ENCODE measurements around the gene OTULINL.

OTULINL gene

DNA sequence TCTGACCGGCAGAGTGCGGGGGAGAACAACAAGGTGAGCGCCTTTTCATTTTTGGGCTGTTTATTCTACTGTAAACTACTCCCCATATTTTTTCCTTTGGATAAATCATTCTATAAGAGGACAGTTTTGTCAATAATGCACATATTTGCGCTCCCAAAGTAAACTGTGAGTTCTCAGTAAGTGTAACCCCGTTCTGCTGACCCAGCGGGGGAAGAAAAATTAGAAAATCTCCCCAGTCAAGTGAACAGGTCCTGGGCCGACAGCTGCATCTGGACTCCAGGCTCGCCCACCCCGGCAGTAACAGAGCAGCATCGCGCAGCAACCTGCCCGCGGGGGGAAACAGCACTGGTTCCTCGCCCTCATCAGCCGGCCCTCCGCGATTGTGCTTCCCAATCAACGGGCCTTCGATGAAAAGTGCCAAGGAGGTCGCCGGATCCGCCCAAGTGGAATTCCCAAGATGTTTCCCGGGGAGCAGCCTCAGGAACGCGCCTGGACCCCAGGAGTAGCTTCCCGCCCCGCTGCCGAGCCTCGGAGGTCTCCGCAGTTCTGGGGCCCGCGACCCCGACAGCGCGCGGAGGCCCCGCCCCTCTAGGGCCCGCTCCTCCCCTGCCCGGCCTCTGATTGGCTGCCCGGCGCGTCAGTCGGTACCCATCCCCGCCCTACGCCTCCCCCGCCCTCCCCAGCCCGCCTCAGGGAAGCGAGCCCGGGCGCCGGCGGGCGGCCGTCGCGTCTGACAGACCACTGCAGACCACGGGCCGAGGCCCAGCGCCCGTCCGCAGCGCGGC, at the start of gene OTULINL:
Gene OTULINL (plus strand): TSS at position 687 of the 785 bp plus-strand sequence. CDS start 103 bp downstream, outside the sequence.
- no peak for DNase-seq (ENCODE audit: low read depth, low spot score)
- CTCF ChIA-PET = interaction anchor here (1.6 kb wide), 1 partner anchor 67 kb away, joined by 3 read pairs; no protein-coding TSS in a partner anchor
- POLR2A ChIA-PET = no interaction called here
- TF ChIP-seq, protein P1, sequence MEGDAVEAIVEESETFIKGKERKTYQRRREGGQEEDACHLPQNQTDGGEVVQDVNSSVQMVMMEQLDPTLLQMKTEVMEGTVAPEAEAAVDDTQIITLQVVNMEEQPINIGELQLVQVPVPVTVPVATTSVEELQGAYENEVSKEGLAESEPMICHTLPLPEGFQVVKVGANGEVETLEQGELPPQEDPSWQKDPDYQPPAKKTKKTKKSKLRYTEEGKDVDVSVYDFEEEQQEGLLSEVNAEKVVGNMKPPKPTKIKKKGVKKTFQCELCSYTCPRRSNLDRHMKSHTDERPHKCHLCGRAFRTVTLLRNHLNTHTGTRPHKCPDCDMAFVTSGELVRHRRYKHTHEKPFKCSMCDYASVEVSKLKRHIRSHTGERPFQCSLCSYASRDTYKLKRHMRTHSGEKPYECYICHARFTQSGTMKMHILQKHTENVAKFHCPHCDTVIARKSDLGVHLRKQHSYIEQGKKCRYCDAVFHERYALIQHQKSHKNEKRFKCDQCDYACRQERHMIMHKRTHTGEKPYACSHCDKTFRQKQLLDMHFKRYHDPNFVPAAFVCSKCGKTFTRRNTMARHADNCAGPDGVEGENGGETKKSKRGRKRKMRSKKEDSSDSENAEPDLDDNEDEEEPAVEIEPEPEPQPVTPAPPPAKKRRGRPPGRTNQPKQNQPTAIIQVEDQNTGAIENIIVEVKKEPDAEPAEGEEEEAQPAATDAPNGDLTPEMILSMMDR (IDR thresholded peaks at IDR 0.05; ENCODE audit: insufficient read depth, low read length, missing control alignments) = no peak
- peak within 1 kb of the TSS; percentile 60 for H3K4me3 ChIP-seq (ENCODE audit: low read depth, low read length)

DNA sequence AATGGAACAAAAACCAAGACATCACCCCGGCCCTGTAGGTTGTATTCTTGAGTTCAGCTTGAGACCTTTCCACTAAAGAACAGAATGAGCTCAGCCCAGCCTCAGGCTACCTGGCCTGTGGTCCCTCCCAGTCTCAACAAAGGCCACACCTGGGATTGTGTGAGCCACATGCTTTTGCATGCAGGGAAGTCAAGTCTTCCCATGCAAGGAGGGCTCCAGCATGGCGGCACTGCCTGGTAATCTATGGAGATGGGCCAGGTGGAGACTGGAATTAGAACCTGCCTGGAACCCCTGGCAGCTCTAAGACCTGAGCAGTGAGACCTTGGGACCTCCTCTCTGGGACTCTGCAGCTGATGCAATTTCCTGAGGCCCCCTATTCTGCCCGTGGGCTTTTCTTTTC, 49.4 kb upstream of the OTULINL start:
- ChIA-PET CTCF (interaction anchor here (1.0 kb wide), 1 partner anchor 116 kb away, joined by 4 read pairs; no protein-coding TSS in a partner anchor), POLR2A (no interaction called here)
- H3K4me3 ChIP-seq (ENCODE audit: low read depth, low read length) = no peak overlapping the region
- DNase-seq (ENCODE audit: low read depth, low spot score) = no peak
- TF ChIP-seq, protein P1 (IDR thresholded peaks at IDR 0.05; ENCODE audit: insufficient read depth, low read length, missing control alignments) = no peak

DNA sequence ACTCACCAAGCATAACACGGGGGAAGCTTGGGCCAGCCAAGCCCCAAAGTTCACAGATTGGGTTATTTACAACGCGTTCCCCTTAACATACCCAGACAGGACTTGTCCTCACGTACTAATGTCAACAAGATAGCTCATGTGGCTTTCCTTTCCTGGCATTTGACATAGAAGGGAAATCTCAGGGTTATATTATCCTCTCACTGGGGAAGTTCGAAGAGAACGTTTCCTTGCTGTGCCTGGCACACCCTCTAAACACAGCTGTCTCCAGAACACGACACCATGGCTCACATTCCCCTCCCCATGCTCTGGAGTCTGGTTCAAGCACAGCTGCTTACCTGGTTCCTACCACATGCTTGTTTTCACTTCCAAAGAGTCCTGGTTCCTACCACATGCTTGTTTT, 46.8 kb upstream of the OTULINL start:
- DNase-seq (ENCODE audit: low read depth, low spot score) = no peak
- ChIA-PET POLR2A (interaction anchor here (0.7 to 1.0 kb wide), 2 partner anchors 18 to 28 kb away, joined by 3 read pairs; no protein-coding TSS in a partner anchor), CTCF (interaction anchor here (0.9 kb wide), 1 partner anchor 9 kb away, joined by 3 read pairs; no protein-coding TSS in a partner anchor)
- H3K4me3 ChIP-seq (ENCODE audit: low read depth, low read length) = no peak overlapping the region
- TF ChIP-seq, protein P1 (IDR thresholded peaks at IDR 0.05; ENCODE audit: insufficient read depth, low read length, missing control alignments) = no peak

DNA sequence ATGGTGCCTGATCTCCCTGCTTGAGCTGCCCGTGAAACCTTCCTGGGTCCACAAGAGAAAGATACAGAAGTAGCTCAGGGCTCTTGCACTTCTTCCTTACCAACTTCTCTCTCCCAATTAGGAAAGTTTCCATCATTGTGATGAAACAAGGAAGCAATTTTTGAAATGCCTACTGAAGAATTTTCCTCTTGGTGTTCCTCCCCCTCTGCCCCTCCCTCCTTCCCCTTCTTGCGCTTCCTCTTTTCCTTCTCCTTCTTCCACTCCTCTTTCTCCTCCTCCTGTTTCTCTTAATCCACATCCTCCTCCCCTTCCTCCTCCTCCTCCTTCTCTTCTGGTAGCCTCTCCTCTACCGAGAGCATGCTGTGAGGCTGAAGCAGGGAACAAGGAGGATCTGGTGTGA, 36.3 kb upstream of the OTULINL start:
- CTCF ChIA-PET = no interaction called here
- no peak for DNase-seq (ENCODE audit: low read depth, low spot score)
- POLR2A ChIA-PET = no interaction called here
- TF ChIP-seq, protein P1 (IDR thresholded peaks at IDR 0.05; ENCODE audit: insufficient read depth, low read length, missing control alignments) = no peak
- H3K4me3 ChIP-seq (ENCODE audit: low read depth, low read length) = no peak overlapping the region

DNA sequence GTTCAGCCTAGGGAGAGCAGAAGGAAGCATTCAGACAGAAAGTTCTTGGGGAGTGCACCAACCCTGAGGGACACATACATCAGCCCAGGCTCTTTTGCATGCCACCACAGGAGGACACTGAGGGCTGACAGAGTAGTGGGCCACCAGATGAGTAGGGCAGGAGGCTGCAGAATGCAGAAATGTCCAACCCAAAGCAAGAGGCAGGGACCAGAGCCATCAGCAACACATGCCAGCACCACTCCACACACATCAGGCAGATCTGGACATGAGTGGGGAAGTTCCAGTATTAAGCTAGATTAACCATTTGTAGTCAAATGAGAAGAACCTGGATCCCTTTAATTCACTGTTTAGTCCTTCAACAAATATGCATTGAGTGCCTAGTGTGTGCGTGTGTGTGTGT, 35.7 kb upstream of the OTULINL start:
- H3K4me3 ChIP-seq (ENCODE audit: low read depth, low read length) = no peak overlapping the region
- ChIA-PET CTCF (no interaction called here), POLR2A (no interaction called here)
- DNase-seq (ENCODE audit: low read depth, low spot score) = no peak
- TF ChIP-seq, protein P1 (IDR thresholded peaks at IDR 0.05; ENCODE audit: insufficient read depth, low read length, missing control alignments) = no peak

DNA sequence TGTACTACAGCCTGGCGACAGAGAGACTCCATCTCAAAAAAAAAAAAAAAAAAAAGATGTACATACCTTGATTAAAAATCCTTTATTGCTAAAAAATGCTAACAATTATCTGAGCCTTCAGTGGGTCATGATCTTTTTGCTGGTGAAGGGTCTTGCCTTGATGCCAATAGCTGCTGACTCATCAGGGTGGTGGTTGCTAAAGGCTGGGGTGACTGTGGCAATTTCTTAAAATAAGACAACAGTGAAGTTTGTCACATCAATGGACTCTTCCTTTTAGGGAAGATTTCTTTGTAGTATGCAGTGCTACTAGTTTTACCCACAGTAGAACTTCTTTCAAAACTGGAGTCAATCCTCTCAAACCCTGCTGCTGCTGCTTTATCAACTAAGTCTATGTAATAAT, 33.9 kb upstream of the OTULINL start:
- CTCF ChIA-PET = no interaction called here
- POLR2A ChIA-PET = no interaction called here
- no peak overlapping the region for H3K4me3 ChIP-seq (ENCODE audit: low read depth, low read length)
- no peak for DNase-seq (ENCODE audit: low read depth, low spot score)
- TF ChIP-seq, protein P1 (IDR thresholded peaks at IDR 0.05; ENCODE audit: insufficient read depth, low read length, missing control alignments) = no peak
